Measurements from ENCODE around the gene EXO1. TPM values are rescaled to one million over a fixed set of nuclear protein-coding genes. Genes with fewer than 3 reads are reported as not detected.

The EXO1 gene
- total RNA-seq, 4 donors from 2014 or later = 0.52 to 10.0 TPM; not detected in 2

- no peak for TF ChIP-seq POLR2A (IDR thresholded peaks at IDR 0.05)
- TF ChIP-seq, protein P1, sequence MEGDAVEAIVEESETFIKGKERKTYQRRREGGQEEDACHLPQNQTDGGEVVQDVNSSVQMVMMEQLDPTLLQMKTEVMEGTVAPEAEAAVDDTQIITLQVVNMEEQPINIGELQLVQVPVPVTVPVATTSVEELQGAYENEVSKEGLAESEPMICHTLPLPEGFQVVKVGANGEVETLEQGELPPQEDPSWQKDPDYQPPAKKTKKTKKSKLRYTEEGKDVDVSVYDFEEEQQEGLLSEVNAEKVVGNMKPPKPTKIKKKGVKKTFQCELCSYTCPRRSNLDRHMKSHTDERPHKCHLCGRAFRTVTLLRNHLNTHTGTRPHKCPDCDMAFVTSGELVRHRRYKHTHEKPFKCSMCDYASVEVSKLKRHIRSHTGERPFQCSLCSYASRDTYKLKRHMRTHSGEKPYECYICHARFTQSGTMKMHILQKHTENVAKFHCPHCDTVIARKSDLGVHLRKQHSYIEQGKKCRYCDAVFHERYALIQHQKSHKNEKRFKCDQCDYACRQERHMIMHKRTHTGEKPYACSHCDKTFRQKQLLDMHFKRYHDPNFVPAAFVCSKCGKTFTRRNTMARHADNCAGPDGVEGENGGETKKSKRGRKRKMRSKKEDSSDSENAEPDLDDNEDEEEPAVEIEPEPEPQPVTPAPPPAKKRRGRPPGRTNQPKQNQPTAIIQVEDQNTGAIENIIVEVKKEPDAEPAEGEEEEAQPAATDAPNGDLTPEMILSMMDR (IDR thresholded peaks at IDR 0.05) = no peak
- intact Hi-C loops (cut with DNase I; ENCODE audit: low total_unique reads) = no loop called here
- Histone ChIP-seq H3K4me1 (no peaks in the 10 kb centered on the region), H3K4me3 (no peak overlapping the region), H3K9me3 (no peaks in the 10 kb centered on the region), H3K27me3 (no peaks in the 10 kb centered on the region), H3K27ac (no peak overlapping the region), H3K36me3 (no peaks in the 10 kb centered on the region)
- no peak for DNase-seq
Observed at GRCh38 chr1:241817956-241818612, 29.9 kb upstream of the EXO1 start.

DNA sequence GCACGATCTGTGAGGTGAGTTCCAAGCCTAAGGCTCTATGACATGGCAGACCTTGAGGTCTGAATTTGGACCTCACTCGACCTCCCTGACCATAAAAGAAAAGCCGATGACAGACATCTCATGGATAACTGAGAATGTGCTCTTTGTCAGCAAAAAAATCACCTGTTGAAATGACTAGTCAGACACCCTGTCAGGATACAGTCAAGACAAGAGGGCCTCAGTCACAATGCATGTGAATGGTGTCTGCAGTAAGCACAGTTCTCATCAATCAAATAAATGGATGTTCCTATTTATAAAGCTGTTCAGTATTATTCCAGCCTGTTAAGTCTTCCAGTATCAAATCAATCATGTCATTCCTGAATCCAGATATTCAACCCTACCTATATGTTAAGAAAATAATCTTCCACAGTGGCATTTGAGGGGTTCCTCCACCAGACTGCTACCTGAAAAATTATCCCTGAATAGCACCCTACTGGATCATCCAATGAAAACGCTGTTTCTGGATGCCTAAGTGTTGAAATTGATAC is 28.6 kb upstream of the EXO1 start:
- H3K27me3 ChIP-seq = no peaks in the 10 kb centered on the region
- DNase-seq = no peak
- TF ChIP-seq, protein P1 (IDR thresholded peaks at IDR 0.05) = no peak
- TF ChIP-seq POLR2A (IDR thresholded peaks at IDR 0.05) = no peak
- H3K9me3 ChIP-seq = no peaks in the 10 kb centered on the region
- H3K36me3 ChIP-seq = no peaks in the 10 kb centered on the region
- no peak overlapping the region for H3K4me3 ChIP-seq
- intact Hi-C loops (cut with DNase I; ENCODE audit: low total_unique reads) = no loop called here
- no peaks in the 10 kb centered on the region for H3K4me1 ChIP-seq
- no peak overlapping the region for H3K27ac ChIP-seq

DNA sequence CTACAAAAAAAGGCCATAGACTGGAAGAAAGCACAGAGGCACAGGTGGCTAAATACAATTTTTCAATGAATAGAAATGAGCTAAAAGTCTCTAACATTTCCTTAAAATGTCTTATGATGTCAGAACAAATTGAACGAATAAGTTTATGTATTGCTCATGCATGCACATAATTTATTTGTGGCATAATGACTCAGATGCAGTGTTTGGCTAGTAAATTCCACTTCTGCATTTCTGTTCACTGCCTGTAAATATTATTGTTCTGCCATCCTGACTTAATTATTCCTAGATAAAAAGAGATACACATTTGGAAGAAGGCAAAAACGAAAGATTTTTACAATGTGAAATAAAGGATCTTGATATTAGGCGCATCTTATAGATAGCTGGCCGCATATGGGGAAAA is 26.6 kb upstream of the EXO1 start:
- no peak for DNase-seq

GRCh38 chr1:241822846-241823245 is 25.2 kb upstream of the EXO1 start:
- no peak for TF ChIP-seq POLR2A (IDR thresholded peaks at IDR 0.05)
- TF ChIP-seq, protein P1 (IDR thresholded peaks at IDR 0.05) = no peak
- DNase-seq = no peak
- Histone ChIP-seq H3K4me3 (no peak overlapping the region), H3K27ac (no peak overlapping the region), H3K9me3 (no peaks in the 10 kb centered on the region), H3K36me3 (no peaks in the 10 kb centered on the region), H3K4me1 (no peaks in the 10 kb centered on the region), H3K27me3 (no peaks in the 10 kb centered on the region)
- intact Hi-C loops (cut with DNase I; ENCODE audit: low total_unique reads) = no loop called here

More for the DNA sequence above, 26.6 kb upstream of the EXO1 start:
- no peak overlapping the region for H3K4me3 ChIP-seq
- H3K4me1 ChIP-seq = no peaks in the 10 kb centered on the region
- H3K36me3 ChIP-seq = no peaks in the 10 kb centered on the region
- TF ChIP-seq POLR2A (IDR thresholded peaks at IDR 0.05) = no peak
- TF ChIP-seq, protein P1 (IDR thresholded peaks at IDR 0.05) = no peak
- H3K9me3 ChIP-seq = no peaks in the 10 kb centered on the region
- H3K27ac ChIP-seq = no peak overlapping the region
- intact Hi-C loops (cut with DNase I; ENCODE audit: low total_unique reads) = no loop called here
- H3K27me3 ChIP-seq = no peaks in the 10 kb centered on the region

- intact Hi-C loops (cut with DNase I; ENCODE audit: low total_unique reads) = no loop called here
- H3K27me3 ChIP-seq = no peaks in the 10 kb centered on the region
- H3K36me3 ChIP-seq = no peaks in the 10 kb centered on the region
- H3K4me3 ChIP-seq = no peak overlapping the region
- no peaks in the 10 kb centered on the region for H3K4me1 ChIP-seq
- no peak overlapping the region for H3K27ac ChIP-seq
- DNase-seq = no peak
- no peaks in the 10 kb centered on the region for H3K9me3 ChIP-seq
- no peak for TF ChIP-seq POLR2A (IDR thresholded peaks at IDR 0.05)
- TF ChIP-seq, protein P1 (IDR thresholded peaks at IDR 0.05) = no peak
Observed at GRCh38 chr1:241823925-241824324, 24.1 kb upstream of the EXO1 start.

Data from uterus (tissue), 4 donors.